ENCODE measurements around the gene GSTK1. TPM values are rescaled to one million over a fixed set of nuclear protein-coding genes. Genes with fewer than 3 reads are reported as not detected.

The GSTK1 gene
- total and polyA plus RNA-seq, 8 donors: 71.8 to 305 (median 152) TPM

DNA sequence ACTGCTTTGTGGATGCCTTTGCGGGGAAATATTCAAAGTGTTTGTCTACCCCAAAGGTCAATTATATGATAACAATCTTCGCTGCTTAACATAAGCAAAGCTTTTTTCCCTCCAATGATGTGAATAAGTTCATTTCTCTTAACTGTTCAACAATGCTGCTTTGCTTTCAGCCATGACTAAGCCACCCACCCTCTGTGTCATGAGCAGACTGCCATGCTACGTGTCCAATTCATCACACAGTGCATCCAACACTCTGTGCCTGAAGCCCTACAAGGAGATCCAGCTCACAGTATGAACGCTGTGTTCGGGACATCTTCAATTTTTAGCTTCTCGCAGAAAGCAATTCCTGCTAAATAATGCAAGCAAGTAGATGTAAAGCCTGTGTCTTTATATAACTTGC, 47.1 kb upstream of the GSTK1 start:
- peaks cover 0 to 3% (median 0%) of the 10 kb centered on the region in 3 donors for H3K27me3 ChIP-seq
- no peak overlapping the region for H3K4me3 ChIP-seq
- intact Hi-C loops (cut with DNase I; ENCODE audit: low total_unique reads): loop anchor here (5.0 kb wide), 1 partner anchor 209 kb away; no protein-coding TSS in a partner anchor
- H3K9me3 ChIP-seq: no peaks in the 10 kb centered on the region
- H3K4me1 ChIP-seq: no peaks in the 10 kb centered on the region
- no peak for TF ChIP-seq EP300 (IDR thresholded peaks at IDR 0.05)
- TF ChIP-seq POLR2A (IDR thresholded peaks at IDR 0.05): no peak
- no peak for TF ChIP-seq CTCF (IDR thresholded peaks at IDR 0.05)
- no peak for TF ChIP-seq POLR2AphosphoS5 (IDR thresholded peaks at IDR 0.05)
- no peak for DNase-seq
- 73 to 89% (median 82%) methylated on average over 6 of the region's 6 CpGs for WGBS, 5 donors
- H3K36me3 ChIP-seq: no peaks in the 10 kb centered on the region
- no peak overlapping the region for H3K27ac ChIP-seq

- intact Hi-C loops (cut with DNase I; ENCODE audit: low total_unique reads): loop anchor here (5.0 kb wide), 1 partner anchor 209 kb away; no protein-coding TSS in a partner anchor
- DNase-seq: no peak
- no peak overlapping the region for H3K27ac ChIP-seq
- no peak overlapping the region for H3K4me3 ChIP-seq
- no peak for TF ChIP-seq EP300 (IDR thresholded peaks at IDR 0.05)
- TF ChIP-seq POLR2A (IDR thresholded peaks at IDR 0.05): no peak
- TF ChIP-seq POLR2AphosphoS5 (IDR thresholded peaks at IDR 0.05): no peak
- TF ChIP-seq CTCF (IDR thresholded peaks at IDR 0.05): no peak
- 83 to 92% (median 87%) methylated on average over 2 of the region's 2 CpGs for WGBS, 5 donors
- H3K36me3 ChIP-seq: no peaks in the 10 kb centered on the region
- peaks cover 0 to 3% (median 0%) of the 10 kb centered on the region in 3 donors for H3K27me3 ChIP-seq
- H3K9me3 ChIP-seq: no peaks in the 10 kb centered on the region
- H3K4me1 ChIP-seq: no peaks in the 10 kb centered on the region
These were observed 46.6 kb upstream of the GSTK1 start for GRCh38 chr7:143216686-143217085.

DNA sequence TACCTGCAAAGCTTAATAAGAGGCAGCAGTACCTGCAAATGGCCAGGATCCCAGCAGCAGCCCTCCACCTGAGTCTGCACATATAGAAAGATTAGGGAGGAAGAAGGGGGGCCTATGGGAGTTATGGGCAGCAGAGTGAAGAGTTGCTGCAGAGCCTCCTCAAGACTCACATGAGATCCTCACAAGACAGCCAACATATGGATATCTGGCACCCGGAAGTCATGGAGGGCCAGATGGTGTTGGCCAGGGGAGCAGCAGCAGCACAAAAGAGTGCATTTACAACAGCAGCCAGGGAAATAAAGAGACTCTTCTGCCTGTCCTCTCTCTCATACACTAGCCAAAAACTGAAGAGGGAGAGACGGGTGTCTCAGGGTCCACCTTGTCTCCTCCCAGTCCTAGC, 45.4 kb upstream of the GSTK1 start:
- DNase-seq: no peak
- Histone ChIP-seq H3K27ac (no peak overlapping the region), H3K4me3 (no peak overlapping the region), H3K27me3 (peaks cover 0 to 3% (median 0%) of the 10 kb centered on the region in 3 donors), H3K9me3 (no peaks in the 10 kb centered on the region), H3K36me3 (no peaks in the 10 kb centered on the region), H3K4me1 (no peaks in the 10 kb centered on the region)
- intact Hi-C loops (cut with DNase I; ENCODE audit: low total_unique reads): loop anchor here (5.0 kb wide), 1 partner anchor 211 kb away; no protein-coding TSS in a partner anchor
- TF ChIP-seq EP300 (IDR thresholded peaks at IDR 0.05): no peak
- TF ChIP-seq POLR2A (IDR thresholded peaks at IDR 0.05): no peak
- no peak for TF ChIP-seq CTCF (IDR thresholded peaks at IDR 0.05)
- no peak for TF ChIP-seq POLR2AphosphoS5 (IDR thresholded peaks at IDR 0.05)
- 78 to 92% (median 90%) methylated on average over 2 of the region's 2 CpGs for WGBS, 5 donors

DNA sequence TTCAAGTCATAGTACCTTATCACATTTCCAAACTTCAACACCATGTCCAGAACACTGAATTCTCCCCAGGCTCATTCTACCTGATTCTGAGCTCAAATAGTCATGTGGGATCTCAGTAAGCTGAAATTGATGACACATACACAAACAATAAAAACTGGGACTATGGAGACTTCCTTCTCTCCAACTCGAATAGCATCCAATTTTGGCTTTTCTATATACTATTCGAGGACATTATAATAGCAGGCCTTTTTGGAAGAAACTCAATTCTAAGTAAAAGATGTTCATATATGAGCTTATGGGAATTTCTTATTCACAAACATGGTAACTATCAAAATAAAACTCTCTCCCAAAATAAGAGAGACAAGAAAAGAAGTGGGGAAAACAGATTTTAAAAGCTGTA, 42.0 kb upstream of the GSTK1 start:
- intact Hi-C loops (cut with DNase I; ENCODE audit: low total_unique reads): no loop called here
- no peak overlapping the region for H3K4me3 ChIP-seq
- H3K9me3 ChIP-seq: no peaks in the 10 kb centered on the region
- H3K27ac ChIP-seq: no peak overlapping the region
- 51 to 70% (median 59%) methylated on average over 2 of the region's 2 CpGs for WGBS, 5 donors
- no peak for DNase-seq
- H3K4me1 ChIP-seq: no peaks in the 10 kb centered on the region
- TF ChIP-seq EP300 (IDR thresholded peaks at IDR 0.05): no peak
- no peak for TF ChIP-seq POLR2A (IDR thresholded peaks at IDR 0.05)
- no peak for TF ChIP-seq POLR2AphosphoS5 (IDR thresholded peaks at IDR 0.05)
- no peak for TF ChIP-seq CTCF (IDR thresholded peaks at IDR 0.05)
- H3K36me3 ChIP-seq: no peaks in the 10 kb centered on the region
- H3K27me3 ChIP-seq: peaks cover 0 to 3% (median 0%) of the 10 kb centered on the region in 3 donors

All from stomach (tissue), 9 donors.